Measurements from ENCODE around the gene STH.
"Not testable (repeated sequence)": the region's sequence is repeated elsewhere in the genome, so short reads cannot be mapped to it uniquely, and the experiment has no call there.

Gene STH

GRCh38 chr17:45998987-45999899 is at the start of gene STH:
TSS of gene STH (plus strand) at chr17:45999250. CDS start at chr17:45999280, 30 bp downstream.
- no peak for DNase-seq (ENCODE audit: low read depth in 2 of 2)

GRCh38 chr17:45949755-45950320 is 49.2 kb upstream of the STH start:
- DNase-seq (ENCODE audit: low read depth in 2 of 2), result no peak

GRCh38 chr17:45950888-45951287 is 48.2 kb upstream of the STH start:
- no peak for DNase-seq (ENCODE audit: low read depth in 2 of 2)

- no peak for DNase-seq (ENCODE audit: low read depth in 2 of 2)
Observed at GRCh38 chr17:45951403-45951802, 47.6 kb upstream of the STH start.

- no peak for DNase-seq (ENCODE audit: low read depth in 2 of 2)
Observed at GRCh38 chr17:45951941-45952340, 47.1 kb upstream of the STH start.

GRCh38 chr17:45952814-45953320 is 46.2 kb upstream of the STH start:
- no peak for DNase-seq (ENCODE audit: low read depth in 2 of 2)

GRCh38 chr17:45953561-45953960 is 45.5 kb upstream of the STH start:
- DNase-seq (ENCODE audit: low read depth in 2 of 2), result no peak

GRCh38 chr17:45954914-45955313 is 44.1 kb upstream of the STH start:
- no peak for DNase-seq (ENCODE audit: low read depth in 2 of 2)

GRCh38 chr17:45955326-45955725 is 43.7 kb upstream of the STH start:
- no peak for DNase-seq (ENCODE audit: low read depth in 2 of 2)

GRCh38 chr17:45956090-45956489 is 43.0 kb upstream of the STH start:
- DNase-seq (ENCODE audit: low read depth in 2 of 2), result no peak

- not testable (repeated sequence) for DNase-seq (ENCODE audit: low read depth in 2 of 2)
Observed at GRCh38 chr17:45956746-45957145, 42.3 kb upstream of the STH start.

- DNase-seq (ENCODE audit: low read depth in 2 of 2), result no peak
Observed at GRCh38 chr17:45958307-45958706, 40.7 kb upstream of the STH start.

GRCh38 chr17:45958994-45959665 is 39.9 kb upstream of the STH start:
- DNase-seq (ENCODE audit: low read depth in 2 of 2), result no peak

- DNase-seq (ENCODE audit: low read depth in 2 of 2), result no peak
Observed at GRCh38 chr17:45960311-45960710, 38.7 kb upstream of the STH start.

- DNase-seq (ENCODE audit: low read depth in 2 of 2), result no peak
Observed at GRCh38 chr17:45961206-45961605, 37.8 kb upstream of the STH start.

- DNase-seq (ENCODE audit: low read depth in 2 of 2), result no peak
Observed at GRCh38 chr17:45962221-45962972, 36.7 kb upstream of the STH start.

- no peak for DNase-seq (ENCODE audit: low read depth in 2 of 2)
Observed at GRCh38 chr17:45963283-45963682, 35.8 kb upstream of the STH start.

GRCh38 chr17:45963889-45964288 is 35.2 kb upstream of the STH start:
- no peak for DNase-seq (ENCODE audit: low read depth in 2 of 2)

GRCh38 chr17:45964634-45965033 is 34.4 kb upstream of the STH start:
- DNase-seq (ENCODE audit: low read depth in 2 of 2), result no peak

- no peak for DNase-seq (ENCODE audit: low read depth in 2 of 2)
Observed at GRCh38 chr17:45965812-45966211, 33.2 kb upstream of the STH start.

- no peak for DNase-seq (ENCODE audit: low read depth in 2 of 2)
Observed at GRCh38 chr17:45966606-45967280, 32.3 kb upstream of the STH start.
